Central memory CD4-positive, alpha-beta T cell (primary cell): ENCODE results near the gene TFF2.

Source experiments
- DNase-seq: peaks from one replicate; pipeline ENCODE4 v3.0.0; 2022

Gene TFF2

GRCh38 chr21:42343963-42344510, 6.8 kb downstream of the TFF2 start:
- DNase-seq, result no peak

GRCh38 chr21:42343556-42343955, 7.2 kb downstream of the TFF2 start:
- no peak for DNase-seq

- no peak for DNase-seq
These were observed 7.7 kb downstream of the TFF2 start for GRCh38 chr21:42343101-42343500.

GRCh38 chr21:42341776-42342542, 8.8 kb downstream of the TFF2 start:
- DNase-seq, result no peak

GRCh38 chr21:42340187-42341050, 10.4 kb downstream of the TFF2 start:
- no peak for DNase-seq

- DNase-seq, result no peak
These were observed 11.8 kb downstream of the TFF2 start for GRCh38 chr21:42338729-42339715.

- DNase-seq, result peak; percentile 76
These were observed 12.7 kb downstream of the TFF2 start for GRCh38 chr21:42337830-42338728.

- DNase-seq, result no peak
These were observed 13.5 kb downstream of the TFF2 start for GRCh38 chr21:42337276-42337675.

- no peak for DNase-seq
These were observed 14.7 kb downstream of the TFF2 start for GRCh38 chr21:42336054-42336453.

GRCh38 chr21:42332557-42333317, 18.1 kb downstream of the TFF2 start:
- no peak for DNase-seq

- DNase-seq, result no peak
These were observed 19.1 kb downstream of the TFF2 start for GRCh38 chr21:42331660-42332059.

GRCh38 chr21:42330380-42331371, 20.1 kb downstream of the TFF2 start:
- no peak for DNase-seq

- no peak for DNase-seq
These were observed 25.9 kb downstream of the TFF2 start for GRCh38 chr21:42324896-42325295.

GRCh38 chr21:42321845-42322244, 28.9 kb downstream of the TFF2 start:
- DNase-seq, result no peak

GRCh38 chr21:42321231-42321630, 29.6 kb downstream of the TFF2 start:
- no peak for DNase-seq

GRCh38 chr21:42320791-42321190, 30.0 kb downstream of the TFF2 start:
- no peak for DNase-seq

- DNase-seq, result no peak
These were observed 30.8 kb downstream of the TFF2 start for GRCh38 chr21:42319851-42320572.

GRCh38 chr21:42319376-42319775, 31.4 kb downstream of the TFF2 start:
- no peak for DNase-seq
